GM13976 (cell line): ENCODE data around the gene ARRDC5.

Experiments
- DNase-seq: peaks from one replicate; pipeline ENCODE4 v3.0.0; 2012; ENCODE audit warnings: low spot score
- in situ Hi-C: fragments of 300-500 bp; cut with MboI; formaldehyde crosslinking; loops from one replicate; pipeline ENCODE4 v1.12.0; 2022; ENCODE audit warnings: low sequenced_read_pairs, mixed read lengths, inconsistent platforms; ENCODE audit not compliant: unreplicated experiment
- TF ChIP-seq, protein P1 (sequence below): IDR thresholded peaks from 2 replicates; pipeline ENCODE4 v1.5.1; 2012; ENCODE audit warnings: borderline replicate concordance, mild to moderate bottlenecking; ENCODE audit not compliant: insufficient read depth; ENCODE audit errors: extremely low read depth, missing control alignments, control extremely low read depth

The ARRDC5 gene

DNA sequence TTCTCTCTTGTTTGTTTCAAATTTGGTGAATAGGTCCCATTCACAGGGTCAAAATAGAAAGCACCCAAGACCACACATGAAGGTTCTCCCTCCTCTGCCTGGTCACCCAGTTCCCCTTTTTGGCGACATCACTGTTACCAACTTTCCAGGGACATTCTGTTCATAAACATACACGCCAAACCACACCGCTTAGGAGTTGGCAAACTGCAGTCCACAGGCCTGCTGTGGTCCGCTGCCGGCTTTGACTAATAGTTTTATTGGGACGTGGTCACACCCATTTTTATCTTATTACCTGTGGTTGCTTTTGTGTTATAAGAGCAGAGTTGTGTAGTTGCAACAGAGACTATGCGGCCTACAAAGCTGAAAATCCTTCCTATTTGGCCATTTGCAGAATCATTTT is 30.8 kb upstream of the ARRDC5 start:
- in situ Hi-C loops, result no loop called here
- no peak for DNase-seq
- TF ChIP-seq, protein P1, sequence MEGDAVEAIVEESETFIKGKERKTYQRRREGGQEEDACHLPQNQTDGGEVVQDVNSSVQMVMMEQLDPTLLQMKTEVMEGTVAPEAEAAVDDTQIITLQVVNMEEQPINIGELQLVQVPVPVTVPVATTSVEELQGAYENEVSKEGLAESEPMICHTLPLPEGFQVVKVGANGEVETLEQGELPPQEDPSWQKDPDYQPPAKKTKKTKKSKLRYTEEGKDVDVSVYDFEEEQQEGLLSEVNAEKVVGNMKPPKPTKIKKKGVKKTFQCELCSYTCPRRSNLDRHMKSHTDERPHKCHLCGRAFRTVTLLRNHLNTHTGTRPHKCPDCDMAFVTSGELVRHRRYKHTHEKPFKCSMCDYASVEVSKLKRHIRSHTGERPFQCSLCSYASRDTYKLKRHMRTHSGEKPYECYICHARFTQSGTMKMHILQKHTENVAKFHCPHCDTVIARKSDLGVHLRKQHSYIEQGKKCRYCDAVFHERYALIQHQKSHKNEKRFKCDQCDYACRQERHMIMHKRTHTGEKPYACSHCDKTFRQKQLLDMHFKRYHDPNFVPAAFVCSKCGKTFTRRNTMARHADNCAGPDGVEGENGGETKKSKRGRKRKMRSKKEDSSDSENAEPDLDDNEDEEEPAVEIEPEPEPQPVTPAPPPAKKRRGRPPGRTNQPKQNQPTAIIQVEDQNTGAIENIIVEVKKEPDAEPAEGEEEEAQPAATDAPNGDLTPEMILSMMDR, result no peak

DNA sequence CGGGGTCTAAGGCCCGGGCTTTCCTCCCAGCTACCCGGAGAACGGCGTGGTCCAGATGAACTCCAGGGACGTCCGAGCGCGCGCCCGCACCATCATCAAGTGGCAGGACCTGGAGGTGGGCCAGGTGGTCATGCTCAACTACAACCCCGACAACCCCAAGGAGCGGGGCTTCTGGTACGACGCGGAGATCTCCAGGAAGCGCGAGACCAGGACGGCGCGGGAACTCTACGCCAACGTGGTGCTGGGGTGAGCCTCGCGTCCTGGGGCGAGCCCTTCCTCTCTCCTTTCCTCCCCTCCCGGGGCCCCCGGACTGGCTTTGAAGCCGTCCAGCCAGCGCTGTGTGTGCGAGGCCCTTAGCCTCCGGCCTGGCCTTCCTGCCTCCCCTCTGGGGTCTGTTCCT is 30.0 kb upstream of the ARRDC5 start:
- DNase-seq, result no peak
- TF ChIP-seq, protein P1, result no peak
- in situ Hi-C loops, result no loop called here

DNA sequence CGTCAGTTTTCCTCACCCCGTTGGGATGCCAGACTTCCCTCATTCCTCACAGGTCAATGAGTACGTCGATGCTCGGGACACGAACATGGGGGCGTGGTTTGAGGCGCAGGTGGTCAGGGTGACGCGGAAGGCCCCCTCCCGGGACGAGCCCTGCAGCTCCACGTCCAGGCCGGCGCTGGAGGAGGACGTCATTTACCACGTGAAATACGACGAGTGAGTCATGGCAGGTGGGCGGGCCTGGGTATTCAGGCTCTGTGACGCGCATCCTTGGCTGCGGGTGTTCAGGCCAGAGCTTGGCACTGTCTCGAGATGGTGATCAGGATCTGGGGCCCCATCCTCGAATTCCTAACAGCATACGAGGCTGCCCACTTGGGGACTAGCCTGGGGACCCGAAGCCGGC is 28.0 kb upstream of the ARRDC5 start:
- in situ Hi-C loops, result no loop called here
- TF ChIP-seq, protein P1, result no peak
- no peak for DNase-seq

DNA sequence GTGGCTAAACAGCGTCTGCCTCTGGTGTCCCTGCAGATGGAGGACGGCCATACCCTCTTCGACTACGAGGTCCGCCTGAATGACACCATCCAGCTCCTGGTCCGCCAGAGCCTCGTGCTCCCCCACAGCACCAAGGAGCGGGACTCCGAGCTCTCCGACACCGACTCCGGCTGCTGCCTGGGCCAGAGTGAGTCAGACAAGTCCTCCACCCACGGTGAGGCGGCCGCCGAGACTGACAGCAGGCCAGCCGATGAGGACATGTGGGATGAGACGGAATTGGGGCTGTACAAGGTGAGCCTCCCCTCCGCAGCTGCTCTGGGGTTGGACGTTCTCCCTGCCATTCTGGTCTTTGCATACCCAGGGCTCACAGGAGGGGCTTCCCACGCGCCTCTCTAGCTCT is 26.5 kb upstream of the ARRDC5 start:
- in situ Hi-C loops, result no loop called here
- TF ChIP-seq, protein P1, result no peak
- no peak for DNase-seq

DNA sequence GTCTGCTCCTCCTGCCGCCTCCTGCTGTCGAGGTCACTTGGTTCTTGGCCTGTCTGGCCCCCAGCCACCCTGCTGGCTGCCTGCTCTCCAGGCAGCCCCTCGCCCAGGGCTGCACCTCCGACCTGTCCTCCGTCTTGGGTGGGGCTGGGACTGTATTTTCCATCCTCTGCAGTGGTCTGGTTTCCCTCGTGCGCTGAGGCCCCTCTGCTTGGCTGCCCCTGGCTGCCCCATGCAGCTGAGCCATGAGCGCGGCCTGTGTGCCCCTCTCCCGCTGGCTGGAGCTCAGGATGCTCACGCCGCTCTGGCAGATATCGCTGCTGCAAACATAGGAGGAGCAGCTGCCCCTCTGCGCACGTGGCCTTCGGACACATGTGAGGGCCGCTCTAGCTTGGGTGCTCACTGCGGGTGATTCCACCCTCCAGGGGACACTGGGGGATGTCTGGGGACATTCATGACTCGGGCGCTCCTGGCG is 20.6 kb upstream of the ARRDC5 start:
- TF ChIP-seq, protein P1, result no peak
- in situ Hi-C loops, result no loop called here
- DNase-seq, result no peak

DNA sequence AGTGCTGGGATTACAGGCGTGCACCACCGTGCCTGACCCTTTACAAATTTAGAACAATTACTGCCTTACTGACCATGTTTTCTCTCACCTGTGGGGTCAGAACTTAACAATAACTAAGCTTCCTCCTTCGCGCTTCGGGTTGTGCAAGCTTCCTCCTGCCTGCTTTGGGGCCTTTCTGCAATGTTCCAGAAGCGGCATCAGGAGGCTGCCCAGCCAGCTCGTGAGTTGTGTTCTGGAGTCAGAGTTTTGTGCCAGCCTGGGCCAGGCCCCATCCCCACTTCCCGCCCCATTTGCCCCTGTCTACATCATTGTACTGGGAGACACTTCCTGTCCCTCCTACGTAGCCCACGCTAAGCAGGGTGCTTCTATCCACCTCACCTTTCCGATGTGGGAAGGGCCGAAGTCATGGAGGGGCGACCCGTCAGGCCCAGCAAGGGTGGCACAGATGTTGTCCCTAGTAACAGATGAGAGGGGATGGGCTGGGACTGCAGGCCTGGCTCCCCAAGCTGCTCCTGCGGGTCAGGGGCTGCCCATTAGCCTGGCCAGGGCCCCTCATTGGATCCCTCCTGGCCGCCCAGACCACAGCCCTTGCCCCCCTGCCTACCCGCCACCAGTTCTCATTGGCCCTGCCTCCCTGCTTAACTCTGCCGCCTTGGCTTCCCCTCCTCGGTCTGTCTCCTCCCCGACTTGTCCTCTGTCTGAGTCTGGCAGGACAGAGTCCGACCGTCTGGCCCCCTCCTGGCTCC is 20.0 kb upstream of the ARRDC5 start:
- in situ Hi-C loops, result no loop called here
- TF ChIP-seq, protein P1, result no peak
- no peak for DNase-seq
